G401.6 (cell line): ENCODE results near the gene DAGLB.
"Not testable (repeated sequence)": the region's sequence is repeated elsewhere in the genome, so short reads cannot be mapped to it uniquely, and the experiment has no call there.

Experiments
- FAIRE-seq: peaks from 2 replicates; lab custom pipeline; 2012; peaks lifted over from hg19 to GRCh38; lab: Jason Lieb, UNC

Gene DAGLB

GRCh38 chr7:6397759-6398495, 49.8 kb downstream of the DAGLB start:
- FAIRE-seq, result not testable (repeated sequence)

GRCh38 chr7:6395898-6396595, 51.7 kb downstream of the DAGLB start:
- FAIRE-seq, result no peak

GRCh38 chr7:6394114-6394513, 53.6 kb downstream of the DAGLB start:
- no peak for FAIRE-seq

- no peak for FAIRE-seq
These were observed 54.1 kb downstream of the DAGLB start for GRCh38 chr7:6393667-6394056.

- no peak for FAIRE-seq
These were observed 54.8 kb downstream of the DAGLB start for GRCh38 chr7:6392712-6393666.

GRCh38 chr7:6389728-6390127, 58.0 kb downstream of the DAGLB start:
- no peak for FAIRE-seq

GRCh38 chr7:6387734-6388294, 59.9 kb downstream of the DAGLB start:
- no peak for FAIRE-seq

- peak; percentile 69 for FAIRE-seq
These were observed 61.0 kb downstream of the DAGLB start for GRCh38 chr7:6386779-6387178.

GRCh38 chr7:6385909-6386560, 61.7 kb downstream of the DAGLB start:
- no peak for FAIRE-seq

- FAIRE-seq, result peak; percentile 96
These were observed 62.5 kb downstream of the DAGLB start for GRCh38 chr7:6385110-6385781.

GRCh38 chr7:6384327-6384726, 63.4 kb downstream of the DAGLB start:
- FAIRE-seq, result no peak

- no peak for FAIRE-seq
These were observed 64.9 kb downstream of the DAGLB start for GRCh38 chr7:6382817-6383216.

GRCh38 chr7:6381846-6382245, 65.9 kb downstream of the DAGLB start:
- not testable (repeated sequence) for FAIRE-seq

GRCh38 chr7:6380310-6381095, 67.3 kb downstream of the DAGLB start:
- no peak for FAIRE-seq

- no peak for FAIRE-seq
These were observed 67.9 kb downstream of the DAGLB start for GRCh38 chr7:6379886-6380285.

GRCh38 chr7:6378556-6378955, 69.2 kb downstream of the DAGLB start:
- not testable (repeated sequence) for FAIRE-seq

GRCh38 chr7:6376820-6377219, 70.9 kb downstream of the DAGLB start:
- FAIRE-seq, result no peak

- no peak for FAIRE-seq
These were observed 72.2 kb downstream of the DAGLB start for GRCh38 chr7:6375348-6376101.

GRCh38 chr7:6367701-6368211, 80.0 kb downstream of the DAGLB start:
- peak; percentile 28 for FAIRE-seq
